Astrocyte (in vitro differentiated cells and primary cell): ENCODE measurements around the gene ATF2. TPM values are rescaled to one million over a fixed set of nuclear protein-coding genes. Genes with fewer than 3 reads are reported as not detected.
A peak's percentile ranks its signal among the peaks of the same experiment; 100 is the strongest.

ENCODE experiments used
- DNase-seq: peaks from one replicate; pipeline ENCODE4 v3.0.0-alpha.2; 2010; ENCODE audit warnings: low read depth
- FAIRE-seq: peaks from 2 replicates; lab custom pipeline; 2011; peaks lifted over from hg19 to GRCh38; lab: Jason Lieb, UNC
- H2AFZ ChIP-seq: 2 replicates; pipeline ENCODE4 v1.6.0; 2012; ENCODE audit warnings: low read depth, low read length, inconsistent platforms
- H3K27ac ChIP-seq: 2 replicates; pipeline ENCODE4 v1.5.1; 2011; ENCODE audit warnings: low read depth, low read length, inconsistent platforms
- H3K27me3 ChIP-seq: 2 replicates; pipeline ENCODE4 v1.6.0; 2011; ENCODE audit warnings: low read length, inconsistent platforms; ENCODE audit not compliant: insufficient read depth
- H3K36me3 ChIP-seq: 2 replicates; pipeline ENCODE4 v1.5.1; 2011; ENCODE audit warnings: low read length, inconsistent platforms; ENCODE audit not compliant: insufficient read depth
- H3K4me1 ChIP-seq: 2 replicates; pipeline ENCODE4 v1.5.1; 2011; ENCODE audit warnings: low read length, inconsistent platforms; ENCODE audit not compliant: insufficient read depth
- H3K4me2 ChIP-seq: 2 replicates; pipeline ENCODE4 v1.6.0; 2012; ENCODE audit warnings: low read length, inconsistent platforms
- H3K4me3 ChIP-seq: 2 replicates; pipeline ENCODE4 v1.5.1; 2011; ENCODE audit warnings: low read depth, mild to moderate bottlenecking, low read length, inconsistent platforms; ENCODE audit not compliant: insufficient read depth
- H3K79me2 ChIP-seq: 2 replicates; pipeline ENCODE4 v1.6.0; 2012; ENCODE audit warnings: mild to moderate bottlenecking, low read length, inconsistent platforms; ENCODE audit not compliant: insufficient read depth
- H3K9ac ChIP-seq: 2 replicates; pipeline ENCODE4 v1.6.0; 2012; ENCODE audit warnings: mild to moderate bottlenecking, low read length, inconsistent platforms
- H3K9me3 ChIP-seq: 2 replicates; pipeline ENCODE4 v1.5.1; 2012; ENCODE audit warnings: low read depth, mild to moderate bottlenecking, low read length, inconsistent platforms; ENCODE audit not compliant: insufficient read depth
- H4K20me1 ChIP-seq: 2 replicates; pipeline ENCODE4 v1.6.0; 2012; ENCODE audit warnings: low read length, inconsistent platforms; ENCODE audit not compliant: insufficient read depth
- H3K27ac Mint-ChIP-seq: one replicate; pipeline ENCODE4 v1.8.0; 2021; ENCODE audit warnings: mild to moderate bottlenecking, mixed read lengths; ENCODE audit not compliant: unreplicated experiment
- H3K27me3 Mint-ChIP-seq: one replicate; pipeline ENCODE4 v1.8.0; 2021; ENCODE audit warnings: low read depth, mixed read lengths; ENCODE audit not compliant: unreplicated experiment
- H3K36me3 Mint-ChIP-seq: one replicate; pipeline ENCODE4 v1.8.0; 2021; ENCODE audit warnings: low read depth, mixed read lengths; ENCODE audit not compliant: unreplicated experiment
- H3K4me1 Mint-ChIP-seq: one replicate; pipeline ENCODE4 v1.8.0; 2021; ENCODE audit warnings: low read depth, mixed read lengths; ENCODE audit not compliant: unreplicated experiment
- H3K4me3 Mint-ChIP-seq: one replicate; pipeline ENCODE4 v1.8.0; 2021; ENCODE audit warnings: mild to moderate bottlenecking, moderate library complexity, mixed read lengths; ENCODE audit not compliant: unreplicated experiment
- H3K9me3 Mint-ChIP-seq: one replicate; pipeline ENCODE4 v1.8.0; 2021; ENCODE audit warnings: mild to moderate bottlenecking, mixed read lengths; ENCODE audit not compliant: unreplicated experiment
- EZH2 ChIP-seq: IDR thresholded peaks from 2 replicates; pipeline ENCODE4 v1.6.1; 2012; ENCODE audit warnings: mild to moderate bottlenecking, low read length, inconsistent platforms; ENCODE audit not compliant: insufficient read depth
- total RNA-seq: library from RNA; stranded (reverse); gene quantifications from 2 replicates; pipeline ENCODE4 v1.2.1, GENCODE V29; 2021
- TF ChIP-seq, protein P1 (sequence below): IDR thresholded peaks from 2 replicates; pipeline ENCODE4 v1.5.1; 2011; ENCODE audit warnings: low read depth, mild to moderate bottlenecking, inconsistent platforms, low read length, moderate library complexity; ENCODE audit not compliant: insufficient read depth

Gene ATF2
- total RNA-seq, 1 donor from 2014 or later = 54.7 TPM

DNA sequence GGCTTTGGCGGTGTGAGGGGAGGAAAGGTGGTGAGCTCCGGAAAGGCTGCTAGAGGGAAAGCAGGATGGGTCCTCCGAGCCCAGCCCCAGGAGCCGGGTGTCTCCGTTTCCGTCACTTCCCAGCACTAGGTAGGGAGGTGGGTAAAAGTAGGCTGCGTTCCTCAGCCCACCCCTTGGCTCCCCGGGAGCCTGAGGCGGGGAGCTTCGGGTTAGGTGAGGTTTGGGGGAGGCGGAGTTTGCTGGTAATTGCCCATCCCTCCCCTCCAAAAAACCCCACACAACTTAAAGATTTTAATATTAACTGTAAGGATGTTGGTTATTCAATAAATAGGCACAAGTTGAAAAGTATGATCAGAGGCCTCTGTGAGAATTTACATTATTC is 552 bp upstream of the ATF2 start:
- peak overlapping the region; percentile 85 for H3K27ac ChIP-seq
- H3K4me2 ChIP-seq = peak overlapping the region; percentile 90
- no peak for TF ChIP-seq EZH2
- TF ChIP-seq, protein P1, sequence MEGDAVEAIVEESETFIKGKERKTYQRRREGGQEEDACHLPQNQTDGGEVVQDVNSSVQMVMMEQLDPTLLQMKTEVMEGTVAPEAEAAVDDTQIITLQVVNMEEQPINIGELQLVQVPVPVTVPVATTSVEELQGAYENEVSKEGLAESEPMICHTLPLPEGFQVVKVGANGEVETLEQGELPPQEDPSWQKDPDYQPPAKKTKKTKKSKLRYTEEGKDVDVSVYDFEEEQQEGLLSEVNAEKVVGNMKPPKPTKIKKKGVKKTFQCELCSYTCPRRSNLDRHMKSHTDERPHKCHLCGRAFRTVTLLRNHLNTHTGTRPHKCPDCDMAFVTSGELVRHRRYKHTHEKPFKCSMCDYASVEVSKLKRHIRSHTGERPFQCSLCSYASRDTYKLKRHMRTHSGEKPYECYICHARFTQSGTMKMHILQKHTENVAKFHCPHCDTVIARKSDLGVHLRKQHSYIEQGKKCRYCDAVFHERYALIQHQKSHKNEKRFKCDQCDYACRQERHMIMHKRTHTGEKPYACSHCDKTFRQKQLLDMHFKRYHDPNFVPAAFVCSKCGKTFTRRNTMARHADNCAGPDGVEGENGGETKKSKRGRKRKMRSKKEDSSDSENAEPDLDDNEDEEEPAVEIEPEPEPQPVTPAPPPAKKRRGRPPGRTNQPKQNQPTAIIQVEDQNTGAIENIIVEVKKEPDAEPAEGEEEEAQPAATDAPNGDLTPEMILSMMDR = no peak

DNA sequence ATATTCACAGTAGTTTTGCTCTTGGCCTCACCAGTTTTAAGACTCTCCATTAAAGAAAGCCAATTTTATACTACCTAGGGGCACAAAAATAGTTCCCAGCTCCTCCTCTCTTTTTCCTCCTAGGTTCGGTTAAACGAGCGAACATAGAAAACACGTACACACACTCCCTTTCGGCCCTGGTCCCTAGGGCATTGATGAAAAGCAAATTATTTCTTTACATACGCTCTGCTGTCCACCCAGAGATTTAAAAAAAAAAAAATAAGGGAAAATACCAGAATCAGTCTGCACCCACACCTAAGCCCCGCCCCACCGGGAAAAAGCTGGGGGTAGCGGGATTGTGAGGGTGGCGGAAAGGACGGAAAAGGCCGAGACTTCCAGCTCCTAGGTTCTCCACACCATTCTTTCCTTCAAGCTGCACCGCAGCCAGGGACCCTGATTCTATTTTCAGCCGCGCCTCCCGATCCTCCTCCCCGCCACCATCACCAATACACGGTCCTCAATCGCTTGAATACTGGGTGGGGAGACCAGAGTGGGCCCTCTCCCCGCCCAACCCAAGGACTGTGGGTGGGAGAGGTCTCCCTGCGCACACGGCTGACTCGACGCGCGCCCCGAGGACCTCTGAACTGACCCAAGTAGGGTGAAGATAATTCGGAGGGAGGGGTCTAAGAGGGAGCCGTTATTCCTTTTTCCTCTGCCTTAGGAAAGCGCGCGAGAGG is 769 bp downstream of the ATF2 start:
- Mint-ChIP-seq H3K27ac (peak overlapping the region; percentile 100), H3K36me3 (peaks cover 3% of the 10 kb centered on the region), H3K9me3 (no peaks in the 10 kb centered on the region), H3K4me1 (no peaks in the 10 kb centered on the region), H3K4me3 (peak overlapping the region; percentile 100), H3K27me3 (no peaks in the 10 kb centered on the region)
- DNase-seq (peak; percentile 26), FAIRE-seq (no peak)
- H3K9ac ChIP-seq = peak overlapping the region; percentile 100
- peaks cover 7% of the 10 kb centered on the region for H3K4me1 ChIP-seq
- TF ChIP-seq, protein P1 = no peak
- no peak for TF ChIP-seq EZH2
- H3K36me3 ChIP-seq = no peaks in the 10 kb centered on the region
- H3K4me3 ChIP-seq = peak overlapping the region; percentile 99
- H4K20me1 ChIP-seq = peaks cover 40% of the 10 kb centered on the region
- H2AFZ ChIP-seq = peak overlapping the region; percentile 100
- H3K27me3 ChIP-seq = no peaks in the 10 kb centered on the region
- peaks cover 55% of the 10 kb centered on the region for H3K79me2 ChIP-seq
- H3K4me2 ChIP-seq = peak overlapping the region; percentile 90
- H3K27ac ChIP-seq = peak overlapping the region; percentile 99
- no peaks in the 10 kb centered on the region for H3K9me3 ChIP-seq

More for the DNA sequence above, 552 bp upstream of the ATF2 start:
- Histone ChIP-seq H2AFZ (peak overlapping the region; percentile 95), H3K9me3 (no peaks in the 10 kb centered on the region), H3K36me3 (no peaks in the 10 kb centered on the region), H3K9ac (peak overlapping the region; percentile 100), H3K4me3 (peak overlapping the region; percentile 88), H3K4me1 (peaks cover 7% of the 10 kb centered on the region), H3K27me3 (no peaks in the 10 kb centered on the region), H4K20me1 (peaks cover 31% of the 10 kb centered on the region), H3K79me2 (peaks cover 44% of the 10 kb centered on the region)
- H3K27ac Mint-ChIP-seq = peak overlapping the region; percentile 100
- H3K36me3 Mint-ChIP-seq = peaks cover 3% of the 10 kb centered on the region
- H3K4me3 Mint-ChIP-seq = peak overlapping the region; percentile 100
- H3K27me3 Mint-ChIP-seq = no peaks in the 10 kb centered on the region
- FAIRE-seq = no peak
- H3K9me3 Mint-ChIP-seq = no peaks in the 10 kb centered on the region
- no peak for DNase-seq
- no peaks in the 10 kb centered on the region for H3K4me1 Mint-ChIP-seq
